T-helper 2 cell (primary cell): ENCODE results near the gene FAM81A.
A peak's percentile ranks its signal among the peaks of the same experiment; 100 is the strongest.
"Not testable (repeated sequence)": the region's sequence is repeated elsewhere in the genome, so short reads cannot be mapped to it uniquely, and the experiment has no call there.

Experiments
- DNase-seq, 5 experiments: peaks; one replicate each; pipeline versions ENCODE4 v3.0.0 to v3.0.0-alpha.2; 2012 to 2022
- total RNA-seq, 2 donors: gene quantifications; one replicate each; lab custom pipeline; 2026; lab: John Stamatoyannopoulos, UW

Gene FAM81A
- 0 to 0.13 reads per million in 2 donors for total RNA-seq

GRCh38 chr15:59437817-59438624 is at the start of gene FAM81A:
FAM81A (plus strand) TSS chr15:59438186; CDS start chr15:59458627, 20,441 bp downstream.
- DNase-seq: peak in 2 of 5 experiments; percentile 13 to 66

GRCh38 chr15:59388670-59389069 is 49.3 kb upstream of the FAM81A start:
- peak in 1 of 5 experiments; percentile 44 for DNase-seq

GRCh38 chr15:59392299-59392698 is 45.7 kb upstream of the FAM81A start:
- no peak for DNase-seq

- peak in 1 of 5 experiments; percentile 64 for DNase-seq
Observed at GRCh38 chr15:59394166-59394661, 43.8 kb upstream of the FAM81A start.

- DNase-seq: no peak
Observed at GRCh38 chr15:59396211-59396610, 41.8 kb upstream of the FAM81A start.

- DNase-seq: no peak
Observed at GRCh38 chr15:59396679-59397078, 41.3 kb upstream of the FAM81A start.

GRCh38 chr15:59398220-59398619 is 39.8 kb upstream of the FAM81A start:
- DNase-seq: no peak

- no peak for DNase-seq
Observed at GRCh38 chr15:59399465-59400102, 38.4 kb upstream of the FAM81A start.

GRCh38 chr15:59400103-59400813 is 37.7 kb upstream of the FAM81A start:
- no peak for DNase-seq

GRCh38 chr15:59401051-59401823 is 36.7 kb upstream of the FAM81A start:
- not testable (repeated sequence) for DNase-seq

- DNase-seq: no peak
Observed at GRCh38 chr15:59401824-59402569, 36.0 kb upstream of the FAM81A start.

GRCh38 chr15:59405079-59405478 is 32.9 kb upstream of the FAM81A start:
- DNase-seq: no peak

GRCh38 chr15:59406446-59406845 is 31.5 kb upstream of the FAM81A start:
- no peak for DNase-seq

GRCh38 chr15:59407946-59408345 is 30.0 kb upstream of the FAM81A start:
- no peak for DNase-seq

- DNase-seq: peak in 1 of 5 experiments; percentile 22
Observed at GRCh38 chr15:59410391-59410896, 27.5 kb upstream of the FAM81A start.

GRCh38 chr15:59413577-59413976 is 24.4 kb upstream of the FAM81A start:
- DNase-seq: no peak

- no peak for DNase-seq
Observed at GRCh38 chr15:59416816-59417215, 21.2 kb upstream of the FAM81A start.

- no peak for DNase-seq
Observed at GRCh38 chr15:59419170-59419569, 18.8 kb upstream of the FAM81A start.

GRCh38 chr15:59420108-59420507 is 17.9 kb upstream of the FAM81A start:
- DNase-seq: peak in 1 of 5 experiments; percentile 67

- DNase-seq: no peak
Observed at GRCh38 chr15:59420986-59421618, 16.9 kb upstream of the FAM81A start.

- no peak for DNase-seq
Observed at GRCh38 chr15:59424616-59425015, 13.4 kb upstream of the FAM81A start.
